C4-2B (cell line): ENCODE measurements around the gene INF2.
"Not testable (repeated sequence)": the region's sequence is repeated elsewhere in the genome, so short reads cannot be mapped to it uniquely, and the experiment has no call there.

Source experiments
- H3K27ac ChIP-seq: fragments of 450-650 bp; 2 replicates; pipeline ENCODE4 v1.5.1; 2017
- ZFX ChIP-seq: fragments of 450-650 bp; IDR thresholded peaks from 2 replicates; pipeline ENCODE4 v1.6.1; 2017
- TF ChIP-seq, protein P1 (sequence below): fragments of 450-650 bp; conservative IDR thresholded peaks from 2 replicates; pipeline ENCODE4 v1.5.1; 2017; ENCODE audit warnings: mild to moderate bottlenecking

INF2 gene

DNA sequence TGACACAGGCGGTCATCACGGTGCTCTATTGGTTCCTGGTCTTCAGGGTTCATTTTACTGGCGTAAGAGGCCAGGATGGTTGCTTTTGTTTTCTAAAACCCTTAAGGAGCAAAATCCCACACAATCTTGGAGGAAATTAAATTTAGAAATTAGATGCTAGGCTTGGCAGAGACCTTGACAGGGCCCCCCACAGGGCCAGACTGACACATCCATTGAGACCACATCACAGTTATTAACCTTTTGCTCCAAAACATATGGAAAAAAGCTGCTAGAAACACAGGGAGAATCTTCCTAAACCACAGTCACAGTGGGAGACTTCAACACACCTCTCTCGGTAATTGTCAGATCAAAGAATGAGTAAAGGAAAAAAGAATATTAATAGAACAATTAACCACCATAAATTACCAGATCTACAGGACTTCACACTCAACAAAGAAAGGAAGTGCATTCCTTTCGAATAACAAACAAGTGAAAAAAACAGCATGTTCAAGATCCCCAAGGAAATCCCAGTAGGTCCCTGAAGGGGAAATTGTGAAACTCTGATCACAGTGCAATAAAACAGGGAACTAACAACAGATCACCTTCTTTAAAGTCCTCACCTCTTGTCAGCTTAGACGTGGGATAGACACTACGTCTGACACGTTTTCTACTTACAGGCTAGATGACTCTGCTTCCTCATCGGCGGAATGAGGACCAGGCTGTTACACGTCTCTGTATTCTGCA lies 44.6 kb upstream of the INF2 start:
- TF ChIP-seq, protein P1, sequence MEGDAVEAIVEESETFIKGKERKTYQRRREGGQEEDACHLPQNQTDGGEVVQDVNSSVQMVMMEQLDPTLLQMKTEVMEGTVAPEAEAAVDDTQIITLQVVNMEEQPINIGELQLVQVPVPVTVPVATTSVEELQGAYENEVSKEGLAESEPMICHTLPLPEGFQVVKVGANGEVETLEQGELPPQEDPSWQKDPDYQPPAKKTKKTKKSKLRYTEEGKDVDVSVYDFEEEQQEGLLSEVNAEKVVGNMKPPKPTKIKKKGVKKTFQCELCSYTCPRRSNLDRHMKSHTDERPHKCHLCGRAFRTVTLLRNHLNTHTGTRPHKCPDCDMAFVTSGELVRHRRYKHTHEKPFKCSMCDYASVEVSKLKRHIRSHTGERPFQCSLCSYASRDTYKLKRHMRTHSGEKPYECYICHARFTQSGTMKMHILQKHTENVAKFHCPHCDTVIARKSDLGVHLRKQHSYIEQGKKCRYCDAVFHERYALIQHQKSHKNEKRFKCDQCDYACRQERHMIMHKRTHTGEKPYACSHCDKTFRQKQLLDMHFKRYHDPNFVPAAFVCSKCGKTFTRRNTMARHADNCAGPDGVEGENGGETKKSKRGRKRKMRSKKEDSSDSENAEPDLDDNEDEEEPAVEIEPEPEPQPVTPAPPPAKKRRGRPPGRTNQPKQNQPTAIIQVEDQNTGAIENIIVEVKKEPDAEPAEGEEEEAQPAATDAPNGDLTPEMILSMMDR, result no peak
- no peak for TF ChIP-seq ZFX
- no peak overlapping the region for H3K27ac ChIP-seq

DNA sequence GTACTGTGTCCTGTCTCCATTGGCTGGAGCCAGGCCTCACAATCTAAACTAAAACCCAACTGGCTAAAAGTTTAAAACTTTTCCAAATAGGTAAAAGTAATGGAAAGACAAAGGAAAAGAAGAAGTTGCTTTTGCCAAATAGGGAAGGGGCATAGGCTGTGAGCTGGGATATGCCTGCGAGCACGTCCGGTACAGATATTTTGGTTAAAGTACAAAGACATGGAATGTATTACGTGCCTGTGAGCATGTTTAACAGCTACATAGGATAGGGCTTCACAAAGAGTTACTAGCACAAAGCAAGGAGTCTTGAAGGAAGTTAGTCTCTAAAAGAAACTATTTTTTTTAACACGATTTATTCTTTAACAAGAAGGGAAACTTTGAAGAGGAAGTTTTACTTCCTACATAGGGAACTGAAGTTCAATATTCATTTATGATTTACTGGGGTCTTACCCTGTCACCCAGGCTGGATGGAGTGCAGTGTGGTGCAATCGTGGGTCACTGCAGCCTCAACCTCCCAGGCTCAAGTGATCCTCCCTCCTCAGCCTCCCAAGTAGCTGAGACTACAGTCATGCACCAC lies 41.9 kb upstream of the INF2 start:
- no peak overlapping the region for H3K27ac ChIP-seq
- no peak for TF ChIP-seq ZFX
- TF ChIP-seq, protein P1, result no peak

DNA sequence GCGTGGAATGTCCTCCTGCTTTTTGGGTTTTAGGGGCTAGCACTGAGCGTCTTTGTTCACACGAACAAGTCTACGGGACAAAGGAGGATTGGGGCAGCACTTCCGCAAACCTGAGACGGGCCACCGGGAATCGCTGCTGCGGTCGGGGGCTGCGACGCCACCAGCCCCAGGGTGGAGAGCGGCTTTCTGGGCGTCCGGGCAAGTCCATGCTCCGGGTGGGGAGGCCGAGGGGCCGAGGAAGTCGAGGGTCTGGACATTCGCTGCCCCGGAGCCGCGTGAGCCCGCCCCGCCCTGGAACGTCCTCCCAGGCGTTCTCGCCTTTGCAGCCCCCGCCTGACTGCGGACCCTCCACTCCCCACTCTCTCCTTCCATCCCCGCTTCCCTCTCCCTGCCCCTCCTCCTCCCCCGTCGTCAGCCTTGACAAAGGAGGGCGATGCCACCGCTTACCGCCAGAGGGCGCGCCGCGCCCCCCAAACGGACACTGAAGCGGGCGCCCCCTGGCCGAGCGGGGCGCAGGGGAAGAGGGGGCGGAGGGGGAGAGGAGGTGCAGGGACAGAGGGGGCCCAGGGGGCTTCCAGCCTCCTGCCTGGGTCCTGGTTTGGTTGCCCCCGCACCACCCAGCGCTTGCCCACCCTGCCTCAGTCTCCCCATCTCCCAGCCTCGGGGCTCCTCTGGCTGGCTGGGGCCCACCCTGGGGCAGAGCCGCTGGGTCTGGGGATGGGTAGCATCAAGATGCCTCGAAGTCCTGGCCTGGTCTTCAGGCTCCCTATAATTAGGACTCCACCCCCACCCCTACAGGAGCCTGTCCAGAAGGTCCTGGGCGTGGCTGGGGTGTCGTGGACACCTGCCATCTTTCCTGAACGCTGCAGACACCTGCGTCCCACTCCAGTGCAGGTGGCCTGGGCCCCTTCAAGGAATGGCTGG lies 39.1 kb upstream of the INF2 start:
- H3K27ac ChIP-seq, result no peak overlapping the region
- TF ChIP-seq, protein P1, result peak; percentile 100
- TF ChIP-seq ZFX, result no peak

DNA sequence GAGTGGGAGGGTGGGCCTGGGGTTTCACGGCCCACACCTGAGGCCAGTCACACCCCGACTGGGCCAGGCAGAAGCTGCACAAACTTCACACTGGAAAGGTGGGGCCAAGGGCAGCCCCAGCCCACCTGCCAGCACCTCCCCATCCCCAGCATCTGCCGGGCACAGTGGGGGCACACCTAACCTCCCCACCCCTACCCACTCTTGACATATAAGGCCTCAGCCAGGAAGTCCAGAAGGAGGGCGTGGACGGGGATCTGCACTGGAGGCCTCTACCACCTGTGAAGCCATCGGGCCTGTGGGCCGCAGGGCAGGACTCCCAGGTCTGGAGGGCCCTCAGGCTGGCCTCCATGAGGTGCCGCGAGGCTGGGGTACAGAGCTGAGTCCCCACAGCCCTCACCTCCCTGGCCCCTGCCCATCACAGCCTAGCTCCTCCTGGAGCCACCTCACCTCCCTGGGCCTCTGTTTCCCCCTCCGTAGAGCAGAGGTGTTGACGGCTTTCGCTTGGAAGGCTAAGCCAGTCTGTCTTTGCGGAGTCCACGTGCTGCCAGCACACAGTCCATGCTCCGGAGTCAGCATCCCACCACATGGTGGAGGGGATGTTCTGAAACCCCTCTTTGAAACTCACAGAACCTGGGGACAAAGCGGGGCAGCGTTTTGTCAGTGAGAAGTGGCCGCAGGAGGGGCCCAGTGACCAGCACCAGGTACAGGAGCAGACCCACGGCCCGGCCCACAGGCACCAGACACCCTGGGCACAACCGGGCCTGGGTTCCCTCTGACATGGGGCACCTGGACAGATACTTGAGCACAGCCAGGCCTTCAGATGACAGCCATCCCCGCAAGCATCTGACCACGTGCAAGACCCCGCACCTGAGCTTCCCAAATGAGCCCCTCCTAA lies 38.2 kb upstream of the INF2 start:
- TF ChIP-seq, protein P1, result no peak
- H3K27ac ChIP-seq, result no peak overlapping the region

DNA sequence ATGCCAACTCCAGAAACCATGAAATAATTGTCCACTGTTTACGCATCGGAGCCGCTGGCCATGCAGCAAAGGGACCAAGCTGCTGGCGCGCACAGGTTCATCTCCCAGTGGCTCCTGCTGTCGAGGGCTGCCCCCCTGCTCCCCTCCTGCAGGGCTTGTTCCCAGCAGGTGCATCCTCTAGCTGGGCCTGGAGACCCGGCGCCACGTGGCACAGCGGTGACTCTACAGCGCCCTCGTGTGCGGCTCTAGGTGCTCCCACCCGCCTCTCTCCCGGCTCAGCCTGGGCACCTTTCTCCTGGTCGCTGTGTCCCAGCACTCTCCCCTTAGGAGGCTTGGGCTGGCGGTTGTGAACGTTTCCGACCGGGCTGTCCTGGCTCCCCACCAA lies 37.5 kb upstream of the INF2 start:
- H3K27ac ChIP-seq, result no peak overlapping the region
- TF ChIP-seq, protein P1, result no peak
- no peak for TF ChIP-seq ZFX

DNA sequence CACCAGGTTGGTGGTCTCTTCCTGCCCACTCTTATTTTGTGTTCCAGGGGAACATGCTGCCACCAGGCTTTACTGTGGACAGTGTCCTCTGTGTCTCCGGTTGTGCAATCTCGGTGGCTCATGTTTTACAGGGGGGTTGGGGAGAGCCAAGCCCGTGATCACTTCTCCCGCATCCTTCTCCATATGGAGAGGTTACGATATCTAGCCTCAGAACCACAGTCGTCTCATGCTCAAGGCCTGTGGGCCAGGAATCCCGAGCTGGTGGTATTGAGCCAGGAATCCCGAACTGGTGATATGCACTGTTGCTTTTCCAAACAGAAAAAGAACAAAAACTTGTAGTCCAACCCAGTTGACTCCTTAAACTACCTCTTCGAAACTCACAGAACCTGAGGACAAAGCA lies 37.0 kb upstream of the INF2 start:
- H3K27ac ChIP-seq, result no peak overlapping the region
- TF ChIP-seq, protein P1, result no peak
- TF ChIP-seq ZFX, result no peak

DNA sequence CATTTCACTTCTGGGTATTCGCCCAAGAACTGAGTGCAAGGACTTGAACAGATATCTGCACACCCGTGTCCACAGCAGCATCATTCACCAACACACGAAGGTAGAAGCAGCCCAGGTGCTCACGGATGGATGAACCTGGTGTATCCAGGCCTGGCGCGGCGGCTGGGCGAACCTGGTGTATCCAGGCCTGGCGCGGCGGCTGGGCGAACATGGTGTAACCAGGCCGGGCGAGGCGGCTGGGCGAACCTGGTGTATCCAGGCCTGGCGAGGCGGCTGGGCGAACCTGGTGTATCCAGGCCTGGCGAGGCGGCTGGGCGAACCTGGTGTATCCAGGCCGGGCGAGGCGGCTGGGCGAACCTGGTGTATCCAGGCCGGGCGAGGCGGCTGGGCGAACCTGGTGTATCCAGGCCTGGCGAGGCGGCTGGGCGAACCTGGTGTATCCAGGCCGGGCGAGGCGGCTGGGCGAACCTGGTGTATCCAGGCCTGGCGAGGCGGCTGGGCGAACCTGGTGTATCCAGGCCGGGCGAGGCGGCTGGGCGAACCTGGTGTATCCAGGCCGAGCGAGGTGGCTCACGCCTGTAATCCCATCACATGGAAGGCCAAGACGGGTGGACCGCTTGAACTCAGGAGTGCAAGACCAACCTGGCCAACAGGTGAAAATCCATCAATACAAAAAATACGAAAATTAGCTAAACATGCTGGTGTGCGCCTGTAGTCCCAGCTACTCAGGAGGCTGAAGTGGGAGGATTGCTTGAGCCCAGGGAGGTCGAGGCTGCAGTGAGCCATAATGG lies 36.1 kb upstream of the INF2 start:
- H3K27ac ChIP-seq, result not testable (repeated sequence)
